Skeletal muscle cell (primary cell): Measurements from ENCODE around the gene CYSRT1.

ENCODE experiments used
- DNase-seq: peaks from one replicate; pipeline ENCODE4 v3.0.0-alpha.2; 2010; ENCODE audit warnings: low read depth
- H3K4me3 ChIP-seq: 2 replicates; pipeline ENCODE4 v1.5.1; 2011; ENCODE audit warnings: low read depth, mild to moderate bottlenecking, control low read depth, low read length, moderate library complexity

The CYSRT1 gene, protein sequence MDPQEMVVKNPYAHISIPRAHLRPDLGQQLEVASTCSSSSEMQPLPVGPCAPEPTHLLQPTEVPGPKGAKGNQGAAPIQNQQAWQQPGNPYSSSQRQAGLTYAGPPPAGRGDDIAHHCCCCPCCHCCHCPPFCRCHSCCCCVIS

DNA sequence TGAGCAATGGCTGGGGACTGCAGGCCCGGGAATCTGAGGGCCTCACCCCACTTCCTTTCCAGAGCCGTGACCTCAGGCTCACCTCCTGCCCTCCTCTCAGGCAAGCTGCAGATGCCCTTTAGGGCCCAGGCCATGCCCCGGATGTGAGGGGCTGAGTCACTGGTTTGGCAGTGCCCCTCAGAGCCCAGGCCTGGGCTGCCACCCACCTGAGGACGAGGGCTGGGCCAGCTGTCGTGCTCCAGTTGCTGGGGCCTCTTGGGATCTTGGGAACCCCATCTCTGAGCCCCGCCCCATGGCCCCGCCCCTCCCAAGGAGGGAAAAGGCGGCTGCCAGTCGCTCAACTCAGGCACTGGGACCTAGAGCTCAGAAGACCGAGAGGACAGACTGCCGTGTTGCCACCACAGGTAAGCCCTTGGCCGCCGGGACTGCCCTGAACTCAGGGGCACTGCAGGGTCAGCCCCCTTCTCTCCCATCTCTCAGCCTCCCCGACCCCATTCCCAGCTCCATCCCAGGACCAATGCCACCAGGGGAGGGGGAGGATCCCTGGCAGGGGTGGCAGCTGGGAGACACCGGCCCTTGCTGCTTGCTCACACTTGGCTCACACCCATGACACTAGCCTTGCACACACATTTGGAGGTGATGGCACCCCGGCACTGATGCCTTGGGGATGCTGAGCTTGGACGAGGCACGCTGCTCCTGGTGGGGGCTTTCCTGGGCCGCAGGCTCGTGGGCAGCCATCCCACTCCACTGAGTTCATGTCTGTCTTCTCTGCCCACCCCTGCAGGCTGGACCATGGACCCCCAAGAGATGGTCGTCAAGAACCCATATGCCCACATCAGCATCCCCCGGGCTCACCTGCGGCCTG, at the start of gene CYSRT1:
CYSRT1 (plus strand) TSS at position 345 of the 865 bp plus-strand sequence; CDS start at position 793, 448 bp downstream.
- no peak for DNase-seq
- peak within 1 kb of the TSS; percentile 73 for H3K4me3 ChIP-seq

DNA sequence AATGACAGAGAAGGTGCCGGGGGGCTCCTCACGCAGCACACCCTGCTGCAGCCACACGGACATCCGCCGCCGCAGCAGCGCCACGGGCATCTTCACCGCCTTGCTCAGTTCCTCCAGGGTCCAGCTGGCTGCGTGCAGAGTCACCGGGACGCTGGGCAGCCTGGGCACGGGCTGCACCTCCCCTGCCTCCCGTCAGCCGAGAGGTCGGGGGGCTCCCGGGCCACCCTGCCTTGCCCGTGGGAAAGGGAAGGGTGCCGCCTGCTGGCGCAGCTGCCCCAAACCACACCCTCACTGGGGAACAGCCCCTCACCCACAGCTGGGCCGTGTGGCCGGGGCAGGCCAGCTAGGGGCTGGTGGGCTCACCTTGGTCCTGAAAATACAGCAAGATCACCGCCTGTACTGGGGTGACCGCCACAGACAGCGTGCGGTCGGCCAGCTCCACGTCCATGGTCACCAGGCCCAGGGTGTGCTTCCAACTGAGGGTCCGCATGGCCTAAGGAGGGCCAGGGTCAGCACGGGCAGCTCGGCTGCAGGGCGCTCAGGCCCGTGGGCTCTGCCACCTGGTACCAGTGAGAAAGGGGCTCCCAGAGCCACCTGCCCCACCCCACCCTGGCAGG, 49.5 kb upstream of the CYSRT1 start:
- no peak overlapping the region for H3K4me3 ChIP-seq
- no peak for DNase-seq

DNA sequence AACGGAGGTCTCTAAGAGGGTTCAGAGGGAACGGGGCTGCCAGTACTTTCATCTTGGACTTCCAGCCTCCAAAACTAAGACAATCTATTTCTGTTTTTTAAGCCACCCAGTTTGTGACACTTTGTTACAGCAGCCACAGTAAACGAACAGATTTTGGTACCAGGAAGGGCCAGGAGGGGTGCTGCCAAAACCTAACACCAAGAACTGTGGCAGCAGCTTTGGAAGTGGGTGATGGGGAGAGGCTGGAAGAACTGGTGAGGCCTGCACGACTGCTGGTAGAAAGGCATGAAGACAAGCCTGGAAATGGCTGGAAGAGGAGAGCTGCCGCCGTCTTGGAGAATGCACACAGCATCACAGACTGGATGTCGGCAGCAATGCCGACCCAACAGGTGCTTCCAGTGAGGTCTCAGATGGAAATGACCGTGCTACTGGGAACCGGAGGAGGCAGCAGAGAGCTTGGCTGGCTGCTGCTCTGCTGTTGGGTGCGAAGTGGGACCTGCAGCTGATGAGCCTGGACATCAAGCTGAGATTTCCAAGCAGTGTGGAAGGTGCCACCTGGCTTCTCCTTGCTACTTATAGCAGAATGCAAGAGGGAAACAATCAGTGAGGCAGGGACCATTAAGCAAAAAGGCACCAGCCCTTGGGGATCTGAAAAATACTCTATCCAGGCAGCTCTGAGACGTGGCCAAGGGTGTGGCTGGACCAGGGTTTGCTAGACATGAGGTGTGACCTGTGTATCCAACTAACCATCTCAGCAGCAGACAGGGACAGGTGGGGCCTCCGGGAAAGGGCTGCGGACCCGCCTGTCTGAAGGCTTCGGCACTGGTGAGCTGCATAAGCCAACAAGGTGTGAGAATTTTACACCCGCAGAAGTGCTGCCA, 48.4 kb upstream of the CYSRT1 start:
- no peak overlapping the region for H3K4me3 ChIP-seq
- no peak for DNase-seq

DNA sequence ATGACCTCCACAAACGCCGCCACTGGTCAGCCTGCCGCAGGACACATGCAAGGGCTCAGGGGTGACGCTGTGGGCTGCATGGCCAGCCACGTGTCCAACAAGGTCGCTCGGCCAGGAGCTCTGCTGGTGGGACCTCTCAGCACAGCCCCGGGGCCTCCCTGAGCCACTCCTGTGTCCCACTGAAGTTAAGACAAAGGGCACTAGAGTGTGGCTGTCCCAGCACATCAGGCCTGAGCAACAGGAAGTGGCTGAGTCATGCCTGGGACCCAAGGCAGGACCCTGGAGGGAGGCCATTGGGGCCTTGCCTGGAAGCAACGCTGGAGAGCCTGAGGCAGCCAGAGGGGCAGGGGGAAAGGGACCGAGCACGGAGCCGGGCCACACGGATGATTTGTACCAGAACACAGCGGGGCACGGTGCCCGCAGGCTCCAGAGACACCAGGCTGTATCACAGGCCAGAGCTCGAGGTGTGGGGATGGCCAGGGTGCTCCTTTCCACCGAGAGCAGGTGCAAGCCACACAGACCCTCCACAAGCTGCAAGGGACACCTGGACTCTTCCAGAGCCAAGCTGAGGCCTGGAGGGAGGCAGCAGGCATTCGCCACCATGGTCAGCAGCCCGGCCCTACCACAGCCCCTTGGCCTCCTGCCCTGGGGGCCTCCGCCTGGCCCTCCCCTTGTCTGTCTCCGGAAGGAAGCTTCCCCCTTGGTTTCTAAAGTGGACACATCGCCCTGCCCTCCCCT, 46.6 kb upstream of the CYSRT1 start:
- H3K4me3 ChIP-seq = no peak overlapping the region
- no peak for DNase-seq

- DNase-seq = no peak
- no peak overlapping the region for H3K4me3 ChIP-seq
Observed at GRCh38 chr9:137178939-137179630, 45.9 kb upstream of the CYSRT1 start.

GRCh38 chr9:137179761-137180160, 45.2 kb upstream of the CYSRT1 start:
- no peak overlapping the region for H3K4me3 ChIP-seq

GRCh38 chr9:137180491-137180890, 44.5 kb upstream of the CYSRT1 start:
- DNase-seq = no peak
- no peak overlapping the region for H3K4me3 ChIP-seq

More at GRCh38 chr9:137179761-137180160, 45.2 kb upstream of the CYSRT1 start:
- DNase-seq = no peak

DNA sequence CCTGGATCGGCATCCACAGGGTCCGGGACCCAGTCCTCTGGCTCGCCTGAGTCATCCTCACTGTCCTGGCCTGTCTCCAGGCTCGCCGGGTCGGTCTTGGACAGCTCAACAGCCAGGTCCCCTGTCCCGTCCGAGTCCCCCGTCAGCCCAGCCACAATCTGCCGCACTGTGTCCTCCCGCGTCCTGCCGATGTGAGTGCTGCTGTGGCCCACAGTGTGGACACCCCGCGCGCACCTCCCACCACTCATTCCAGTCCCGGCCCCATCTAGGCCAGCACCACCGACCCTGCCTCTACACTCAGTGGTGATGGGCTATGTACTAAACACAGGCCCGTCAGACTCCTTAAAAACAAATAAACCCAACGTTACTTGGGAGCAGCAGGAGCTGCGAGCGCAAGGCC, 43.3 kb upstream of the CYSRT1 start:
- H3K4me3 ChIP-seq = no peak overlapping the region
- no peak for DNase-seq

GRCh38 chr9:137182836-137183235, 42.1 kb upstream of the CYSRT1 start:
- no peak overlapping the region for H3K4me3 ChIP-seq
- no peak for DNase-seq

- no peak overlapping the region for H3K4me3 ChIP-seq
- DNase-seq = no peak
Observed at GRCh38 chr9:137183980-137184595, 40.9 kb upstream of the CYSRT1 start.

GRCh38 chr9:137184881-137185660, 39.9 kb upstream of the CYSRT1 start:
- H3K4me3 ChIP-seq = no peak overlapping the region
- no peak for DNase-seq

- no peak overlapping the region for H3K4me3 ChIP-seq
- no peak for DNase-seq
Observed at GRCh38 chr9:137185921-137186320, 39.1 kb upstream of the CYSRT1 start.

DNA sequence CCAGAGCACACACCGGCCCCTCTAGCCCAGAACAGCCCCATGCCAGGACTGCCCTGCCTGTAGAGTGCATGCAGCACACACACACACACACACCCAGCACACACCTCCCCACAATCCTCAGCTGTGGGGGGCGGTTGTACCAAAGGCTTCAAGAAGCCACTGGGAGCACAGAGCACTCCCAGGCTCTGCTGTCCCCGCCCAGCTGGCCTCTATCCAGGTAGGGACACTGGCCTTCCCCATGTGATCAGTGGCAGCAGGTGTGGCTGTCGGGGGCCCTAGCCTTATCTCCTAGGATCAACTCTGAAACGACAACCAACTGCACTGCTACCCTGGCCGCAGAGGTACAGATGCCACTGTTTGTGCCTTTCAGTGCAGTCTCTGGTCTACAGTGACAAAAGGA, 38.6 kb upstream of the CYSRT1 start:
- no peak for DNase-seq
- H3K4me3 ChIP-seq = no peak overlapping the region

GRCh38 chr9:137187386-137187785, 37.6 kb upstream of the CYSRT1 start:
- DNase-seq = no peak
- H3K4me3 ChIP-seq = peak overlapping the region; percentile 98

DNA sequence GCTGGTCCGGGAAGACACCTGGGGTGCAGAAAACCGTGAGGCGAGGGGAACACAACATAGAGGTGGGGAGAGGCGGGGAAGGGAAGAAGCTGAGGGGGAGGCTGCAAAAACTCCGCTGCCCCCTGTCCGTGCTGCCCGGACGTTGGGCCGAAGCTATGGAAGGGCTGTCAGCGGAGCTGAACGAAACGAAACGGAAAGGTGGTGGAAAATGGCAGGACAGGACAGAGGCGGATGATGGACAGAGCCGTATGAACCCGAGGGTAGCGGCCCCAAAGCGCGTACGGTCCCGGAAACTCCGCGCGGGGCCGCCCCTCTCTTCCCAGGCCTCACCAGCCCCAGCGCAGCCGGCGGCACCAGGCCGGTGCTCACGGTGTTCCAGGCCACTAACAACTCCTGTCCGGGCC, 36.9 kb upstream of the CYSRT1 start:
- H3K4me3 ChIP-seq = peak overlapping the region; percentile 98
- DNase-seq = no peak

- DNase-seq = peak; percentile 78
- H3K4me3 ChIP-seq = peak within 1 kb of the TSS; percentile 98
Observed at GRCh38 chr9:137188490-137189296, 36.3 kb upstream of the CYSRT1 start, which contains the start of the genes ANAPC2 and SSNA1. TSS of gene ANAPC2 (minus strand) at chr9:137188560. CDS start at chr9:137188532, 28 bp downstream. TSS of gene SSNA1 (plus strand) at chr9:137188676. CDS start at chr9:137188727, 51 bp downstream.
